Measurements from ENCODE around the gene MROH2B. TPM values are rescaled to one million over a fixed set of nuclear protein-coding genes. Genes with fewer than 3 reads are reported as not detected.

Gene MROH2B
- total RNA-seq, 2 experiments from 2014 or later: not detected

DNA sequence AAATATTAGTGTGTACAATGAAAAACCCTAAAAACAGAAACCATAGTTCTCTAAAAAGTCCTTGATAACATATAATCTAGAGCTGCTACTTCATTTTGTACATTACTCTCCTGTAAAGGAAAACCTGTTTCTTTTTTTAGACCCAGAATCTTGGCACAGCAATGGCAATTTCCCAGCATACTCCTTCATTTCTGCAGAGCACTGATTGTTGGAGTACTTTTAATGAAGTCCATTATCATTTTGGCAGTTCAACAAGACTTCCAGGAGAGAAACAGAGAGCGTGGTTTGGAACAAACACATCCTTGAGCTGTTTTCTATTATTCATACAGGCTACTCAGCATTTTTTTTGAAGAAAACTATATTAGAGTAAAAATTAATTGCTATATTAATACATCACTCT is 22.7 kb upstream of the MROH2B start:
- Mint-ChIP-seq H3K36me3 (ENCODE audit: low read depth) (no peaks in the 10 kb centered on the region), H3K4me1 (ENCODE audit: low read depth) (no peaks in the 10 kb centered on the region), H3K27ac (no peak overlapping the region), H3K9me3 (no peaks in the 10 kb centered on the region), H3K4me3 (no peak overlapping the region), H3K27me3 (no peaks in the 10 kb centered on the region)
- no peak for TF ChIP-seq CTCF (IDR thresholded peaks at IDR 0.05)
- DNase-seq (no peak), ATAC-seq (no peak)
- intact Hi-C loops (cut with micrococcal nuclease): no loop called here
- POLR2A ChIA-PET: no interaction called here
- CTCF ChIA-PET: no interaction called here

GRCh38 chr5:41087461-41087860 is 16.3 kb upstream of the MROH2B start:
- TF ChIP-seq CTCF (IDR thresholded peaks at IDR 0.05): no peak
- no peaks in the 10 kb centered on the region for H3K27me3 Mint-ChIP-seq
- no peaks in the 10 kb centered on the region for H3K4me1 Mint-ChIP-seq (ENCODE audit: low read depth)
- no peak for ATAC-seq
- no peak overlapping the region for H3K4me3 Mint-ChIP-seq
- H3K36me3 Mint-ChIP-seq (ENCODE audit: low read depth): no peaks in the 10 kb centered on the region
- peaks cover 2% of the 10 kb centered on the region for H3K9me3 Mint-ChIP-seq
- CTCF ChIA-PET: interaction anchor here (1.4 kb wide), 1 partner anchor 183 kb away, joined by 6 read pairs; no protein-coding TSS in a partner anchor
- POLR2A ChIA-PET: no interaction called here
- intact Hi-C loops (cut with micrococcal nuclease): no loop called here
- H3K27ac Mint-ChIP-seq: no peak overlapping the region
- no peak for DNase-seq

DNA sequence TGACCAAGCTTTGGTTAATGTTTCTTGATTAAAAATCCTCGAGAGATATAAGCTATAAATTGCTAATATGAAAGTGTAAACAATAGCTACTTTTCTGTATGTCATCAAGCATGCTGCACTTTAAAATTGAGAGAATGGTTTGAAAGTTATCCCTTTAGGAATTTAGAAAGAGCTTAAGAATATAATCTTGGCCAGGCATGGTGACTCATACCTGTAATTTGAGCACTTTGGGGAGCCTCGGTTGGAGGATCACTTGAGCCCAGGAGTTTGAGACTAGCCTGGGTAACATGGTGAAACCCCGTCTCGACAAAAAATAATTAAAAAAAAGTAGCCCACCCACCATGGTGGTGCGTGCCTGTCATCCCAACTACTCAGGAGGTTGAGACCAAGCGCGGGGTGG is 12.2 kb upstream of the MROH2B start:
- ChIA-PET CTCF (no interaction called here), POLR2A (interaction anchor here (0.6 kb wide), 1 partner anchor 1120 kb away, joined by 3 read pairs; no protein-coding TSS in a partner anchor)
- DNase-seq (no peak), ATAC-seq (no peak)
- no peaks in the 10 kb centered on the region for H3K4me1 Mint-ChIP-seq (ENCODE audit: low read depth)
- H3K9me3 Mint-ChIP-seq: peaks cover 10% of the 10 kb centered on the region
- intact Hi-C loops (cut with micrococcal nuclease): no loop called here
- no peak for TF ChIP-seq CTCF (IDR thresholded peaks at IDR 0.05)
- H3K4me3 Mint-ChIP-seq: no peak overlapping the region
- no peak overlapping the region for H3K27ac Mint-ChIP-seq
- H3K27me3 Mint-ChIP-seq: no peaks in the 10 kb centered on the region
- H3K36me3 Mint-ChIP-seq (ENCODE audit: low read depth): no peaks in the 10 kb centered on the region

DNA sequence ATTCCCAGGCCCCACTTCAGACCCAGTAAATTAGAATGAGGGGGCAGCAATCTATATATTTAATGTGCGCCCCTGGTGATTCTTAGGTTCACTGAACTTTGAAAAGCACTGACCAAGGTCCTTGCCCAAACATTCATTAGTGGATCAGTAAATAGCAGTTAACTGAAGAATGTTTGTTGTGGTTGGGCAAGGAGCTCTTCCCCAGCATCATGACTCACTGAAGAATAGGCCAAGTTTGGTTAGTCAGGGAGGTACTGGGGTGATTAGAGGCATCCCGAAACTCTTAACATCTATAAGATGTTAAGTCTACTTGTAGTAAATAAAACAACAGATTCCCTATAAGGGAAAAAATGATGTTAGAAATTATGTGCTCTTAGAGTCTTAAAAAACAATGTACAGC is 833 bp upstream of the MROH2B start:
- TF ChIP-seq CTCF (IDR thresholded peaks at IDR 0.05): no peak

DNA sequence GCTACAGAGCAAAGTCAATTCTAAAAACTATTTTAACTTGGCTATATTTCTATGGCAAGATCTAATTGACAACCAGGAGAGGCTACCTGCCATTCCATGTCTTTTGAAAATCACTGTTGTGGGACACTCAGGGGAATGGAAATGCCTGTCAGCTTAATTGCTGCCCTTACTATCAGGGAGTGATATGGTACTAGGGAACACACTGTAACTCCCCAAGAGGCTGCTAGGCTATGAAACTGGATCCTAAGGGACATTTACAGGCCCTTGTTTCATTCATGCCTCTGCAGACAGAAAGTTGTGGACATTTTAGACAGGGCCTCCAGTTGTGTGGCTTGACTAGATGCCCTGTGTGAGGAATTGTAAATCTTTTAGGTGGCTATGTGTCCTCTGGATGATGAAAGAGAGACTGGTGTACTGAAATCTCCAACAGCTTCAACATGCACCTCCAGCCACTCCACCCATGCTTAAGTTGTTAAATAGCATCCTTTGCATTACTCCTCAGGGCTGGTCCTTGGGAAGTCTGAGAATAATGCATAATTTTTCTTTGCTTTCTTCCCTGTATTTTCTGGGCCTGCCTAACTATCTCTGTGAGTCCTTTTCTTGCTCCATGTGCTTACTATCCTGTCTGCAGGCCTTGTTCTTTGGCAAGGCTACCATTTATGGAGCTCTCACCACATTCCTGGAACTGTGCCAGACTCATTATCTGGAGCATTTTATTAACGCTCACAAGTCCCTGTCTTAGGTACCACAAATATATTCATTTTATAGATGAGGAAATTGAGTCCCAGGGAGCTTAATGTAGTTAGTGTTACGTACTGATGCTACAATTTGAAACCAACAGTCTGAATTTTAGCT is 3.2 kb downstream of the MROH2B start:
- intact Hi-C loops (cut with micrococcal nuclease): no loop called here
- no peaks in the 10 kb centered on the region for H3K36me3 Mint-ChIP-seq (ENCODE audit: low read depth)
- ChIA-PET CTCF (no interaction called here), POLR2A (no interaction called here)
- no peak overlapping the region for H3K27ac Mint-ChIP-seq
- no peak overlapping the region for H3K4me3 Mint-ChIP-seq
- H3K9me3 Mint-ChIP-seq: no peaks in the 10 kb centered on the region
- DNase-seq: no peak
- no peak for TF ChIP-seq CTCF (IDR thresholded peaks at IDR 0.05)
- H3K27me3 Mint-ChIP-seq: peaks cover 1% of the 10 kb centered on the region
- H3K4me1 Mint-ChIP-seq (ENCODE audit: low read depth): peaks cover 3% of the 10 kb centered on the region
- ATAC-seq: no peak

More for the DNA sequence above, 833 bp upstream of the MROH2B start:
- H3K4me3 Mint-ChIP-seq: no peak overlapping the region
- peaks cover 2% of the 10 kb centered on the region for H3K9me3 Mint-ChIP-seq
- H3K4me1 Mint-ChIP-seq (ENCODE audit: low read depth): no peaks in the 10 kb centered on the region
- ATAC-seq (no peak), DNase-seq (no peak)
- no peaks in the 10 kb centered on the region for H3K36me3 Mint-ChIP-seq (ENCODE audit: low read depth)
- POLR2A ChIA-PET: no interaction called here
- H3K27ac Mint-ChIP-seq: no peak overlapping the region
- H3K27me3 Mint-ChIP-seq: no peaks in the 10 kb centered on the region
- CTCF ChIA-PET: no interaction called here
- intact Hi-C loops (cut with micrococcal nuclease): no loop called here

Data from activated CD8-positive, alpha-beta T cell treated with anti-CD3 and anti-CD28 coated beads for 36 hours (primary cell).